GM12865 (cell line): ENCODE data around the gene DNER.

Experiments
- DNase-seq: peaks from one replicate; pipeline ENCODE4 v3.0.0; 2010; ENCODE audit warnings: low read depth
- H3K4me3 ChIP-seq: 2 replicates; pipeline ENCODE4 v1.5.1; 2011; ENCODE audit warnings: mild to moderate bottlenecking, low read depth, low read length, control low read depth
- TF ChIP-seq, protein P1 (sequence below): IDR thresholded peaks from 2 replicates; pipeline ENCODE4 v1.5.1; 2011; ENCODE audit warnings: low read length, control low read depth, low read depth, inconsistent platforms; ENCODE audit not compliant: insufficient read depth; ENCODE audit errors: missing control alignments

The DNER gene

DNA sequence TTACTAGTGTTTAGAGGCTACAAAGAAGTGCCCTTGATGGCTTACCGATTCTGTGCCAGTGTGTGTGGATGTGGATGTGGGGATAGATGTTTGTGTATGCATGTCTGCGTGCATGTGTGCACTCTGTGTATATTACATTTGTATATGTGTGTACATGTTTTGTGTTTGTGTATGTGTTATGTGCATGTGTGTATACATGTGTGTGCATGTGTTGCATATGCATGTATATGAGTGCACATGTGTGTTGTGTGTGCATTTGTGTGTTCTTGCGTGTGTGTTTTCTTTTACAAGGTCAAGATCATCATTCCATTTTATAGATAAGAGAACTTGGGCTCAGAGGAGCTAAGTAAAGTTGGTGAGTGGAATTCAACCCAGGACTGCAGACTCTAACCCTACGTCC, 226.1 kb downstream of the DNER start:
- H3K4me3 ChIP-seq: no peak overlapping the region
- DNase-seq: no peak
- TF ChIP-seq, protein P1, sequence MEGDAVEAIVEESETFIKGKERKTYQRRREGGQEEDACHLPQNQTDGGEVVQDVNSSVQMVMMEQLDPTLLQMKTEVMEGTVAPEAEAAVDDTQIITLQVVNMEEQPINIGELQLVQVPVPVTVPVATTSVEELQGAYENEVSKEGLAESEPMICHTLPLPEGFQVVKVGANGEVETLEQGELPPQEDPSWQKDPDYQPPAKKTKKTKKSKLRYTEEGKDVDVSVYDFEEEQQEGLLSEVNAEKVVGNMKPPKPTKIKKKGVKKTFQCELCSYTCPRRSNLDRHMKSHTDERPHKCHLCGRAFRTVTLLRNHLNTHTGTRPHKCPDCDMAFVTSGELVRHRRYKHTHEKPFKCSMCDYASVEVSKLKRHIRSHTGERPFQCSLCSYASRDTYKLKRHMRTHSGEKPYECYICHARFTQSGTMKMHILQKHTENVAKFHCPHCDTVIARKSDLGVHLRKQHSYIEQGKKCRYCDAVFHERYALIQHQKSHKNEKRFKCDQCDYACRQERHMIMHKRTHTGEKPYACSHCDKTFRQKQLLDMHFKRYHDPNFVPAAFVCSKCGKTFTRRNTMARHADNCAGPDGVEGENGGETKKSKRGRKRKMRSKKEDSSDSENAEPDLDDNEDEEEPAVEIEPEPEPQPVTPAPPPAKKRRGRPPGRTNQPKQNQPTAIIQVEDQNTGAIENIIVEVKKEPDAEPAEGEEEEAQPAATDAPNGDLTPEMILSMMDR: no peak

DNA sequence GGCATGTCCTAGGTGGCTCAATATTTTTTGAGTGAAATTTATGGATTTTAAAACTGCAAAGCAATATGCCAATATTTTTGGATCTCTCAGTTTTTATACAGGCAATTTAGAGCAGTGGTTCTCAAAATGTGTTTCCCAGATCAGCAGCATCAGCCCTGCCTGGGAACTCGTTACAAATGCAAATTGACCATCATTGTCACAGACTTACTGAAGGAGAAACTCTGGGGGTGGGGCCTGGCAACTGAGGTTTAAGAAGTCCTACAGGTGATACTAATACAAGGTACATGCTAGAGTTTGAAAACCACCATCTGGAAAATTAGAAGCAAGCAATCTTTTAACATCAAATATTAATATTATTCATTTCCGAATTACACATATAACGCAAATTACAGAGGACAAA, 227.7 kb downstream of the DNER start:
- no peak for DNase-seq
- no peak overlapping the region for H3K4me3 ChIP-seq
- TF ChIP-seq, protein P1: no peak

DNA sequence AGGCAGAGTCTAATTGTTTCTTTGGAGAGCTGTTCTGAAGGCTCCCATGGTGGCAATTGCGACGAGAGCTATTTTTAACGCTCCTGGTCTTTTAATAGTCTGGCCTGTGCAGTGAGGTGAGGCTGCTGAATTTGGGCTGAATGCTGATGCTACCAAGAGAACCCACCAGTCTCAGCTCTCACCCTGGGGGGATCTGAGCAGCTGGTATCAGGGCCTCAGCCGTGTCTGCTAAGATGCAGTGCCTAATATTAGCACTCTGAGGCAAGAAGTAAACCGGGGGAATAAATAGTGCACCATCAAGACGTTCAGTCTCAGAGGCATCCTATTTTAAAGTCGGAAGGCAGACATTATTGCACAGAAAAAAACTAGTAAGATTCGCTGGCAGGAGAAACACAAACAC, 228.5 kb downstream of the DNER start:
- TF ChIP-seq, protein P1: no peak
- DNase-seq: no peak
- H3K4me3 ChIP-seq: no peak overlapping the region

DNA sequence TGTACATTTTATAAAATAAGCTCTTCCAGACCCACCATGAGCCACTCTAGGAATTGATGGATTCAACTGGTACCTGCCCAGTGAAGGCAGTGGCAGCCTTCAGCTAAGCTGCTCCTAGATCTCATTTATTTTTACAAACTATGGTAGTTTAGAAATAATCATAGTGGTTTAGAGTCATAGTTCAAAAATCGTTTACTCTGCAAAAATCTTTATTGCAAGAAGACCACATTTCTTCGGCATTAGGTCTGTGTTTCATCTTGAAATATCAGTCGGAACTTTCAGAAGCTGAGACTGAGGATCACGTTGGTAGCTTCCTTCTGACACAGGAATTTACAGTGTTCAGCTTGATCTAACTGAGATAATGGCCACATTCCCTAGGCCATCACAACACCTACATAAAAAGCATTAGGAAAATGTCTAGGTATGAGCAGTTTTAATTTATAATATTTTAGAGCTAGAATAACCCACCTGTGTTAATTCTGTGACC, 237.0 kb downstream of the DNER start:
- TF ChIP-seq, protein P1: no peak
- no peak overlapping the region for H3K4me3 ChIP-seq

DNA sequence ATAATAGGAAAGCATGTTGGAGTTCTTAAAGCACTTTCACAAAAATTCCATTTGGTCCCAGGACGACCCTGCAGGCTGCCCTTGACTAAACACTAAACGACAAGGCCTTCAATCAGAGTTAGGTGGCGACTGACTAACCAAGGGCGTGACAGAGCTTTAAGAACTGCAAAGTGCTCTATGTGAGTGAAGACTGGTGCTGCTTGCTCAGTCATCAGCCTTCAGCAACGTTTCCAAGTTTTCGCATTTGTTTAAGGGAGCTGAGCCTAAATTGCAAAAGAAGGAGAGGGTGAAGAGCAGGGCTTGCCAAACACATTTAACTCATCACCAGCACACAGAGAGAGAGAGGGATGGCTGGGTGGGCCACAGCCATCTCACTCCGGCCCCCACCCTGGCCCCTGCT, 238.6 kb downstream of the DNER start:
- no peak for DNase-seq
- TF ChIP-seq, protein P1: no peak
- H3K4me3 ChIP-seq: no peak overlapping the region

More for the DNA sequence above, 237.0 kb downstream of the DNER start:
- no peak for DNase-seq

DNA sequence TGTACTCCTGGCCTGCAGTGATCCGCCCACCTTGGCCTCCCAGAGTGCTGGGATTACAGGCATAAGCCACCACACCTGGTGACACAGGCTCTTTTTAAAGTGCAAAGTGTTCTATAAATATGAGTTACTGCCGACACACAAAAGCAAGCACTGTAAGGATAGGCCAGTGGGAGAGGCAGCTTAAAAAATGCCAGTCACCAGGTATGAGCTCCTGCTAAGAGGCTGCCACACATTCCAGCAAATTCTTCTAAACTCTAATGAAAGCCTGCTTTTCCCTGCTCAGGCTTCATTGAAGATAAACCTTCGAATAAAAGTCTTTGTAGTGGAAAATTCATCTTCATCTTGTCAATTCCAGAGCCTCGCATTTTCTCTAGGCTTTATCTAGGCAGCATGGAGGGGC, 240.2 kb downstream of the DNER start:
- DNase-seq: no peak
- TF ChIP-seq, protein P1: no peak
- H3K4me3 ChIP-seq: no peak overlapping the region

DNA sequence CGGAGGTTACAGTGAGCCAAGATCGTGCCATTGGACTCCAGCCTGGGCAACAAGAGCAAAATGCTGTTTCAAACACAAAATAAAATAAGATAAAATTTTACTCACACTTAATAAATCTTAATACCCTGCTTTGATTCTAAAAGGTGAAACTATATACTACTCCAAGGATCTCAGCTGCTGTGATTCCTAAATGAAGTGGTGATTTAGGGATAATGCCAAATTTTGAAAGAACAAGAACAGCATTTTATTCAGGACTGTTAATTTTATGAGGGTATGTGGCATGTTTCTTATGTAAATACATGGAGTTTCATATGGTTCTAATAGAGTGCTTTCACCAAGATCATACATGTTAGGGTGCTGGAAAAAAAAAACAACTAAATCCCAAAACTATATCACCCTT, 243.6 kb downstream of the DNER start:
- DNase-seq: no peak
- H3K4me3 ChIP-seq: no peak overlapping the region
- TF ChIP-seq, protein P1: no peak
